GM19351 (cell line): Measurements from ENCODE around the gene USP6NL.
"Not testable (repeated sequence)": the region's sequence is repeated elsewhere in the genome, so short reads cannot be mapped to it uniquely, and the experiment has no call there.

Experiments
- ATAC-seq: cut with Tn5 transposase; IDR thresholded peaks from one replicate; pipeline ENCODE4 v1.9.1; 2021; ENCODE audit warnings: mild to moderate bottlenecking, moderate library complexity; ENCODE audit not compliant: unreplicated experiment

The USP6NL gene

GRCh38 chr10:11520892-11521291 lies 90.6 kb downstream of the USP6NL start:
- ATAC-seq: no peak

- ATAC-seq: peak; percentile 65
Measured at GRCh38 chr10:11517150-11517549, 94.3 kb downstream of the USP6NL start.

DNA sequence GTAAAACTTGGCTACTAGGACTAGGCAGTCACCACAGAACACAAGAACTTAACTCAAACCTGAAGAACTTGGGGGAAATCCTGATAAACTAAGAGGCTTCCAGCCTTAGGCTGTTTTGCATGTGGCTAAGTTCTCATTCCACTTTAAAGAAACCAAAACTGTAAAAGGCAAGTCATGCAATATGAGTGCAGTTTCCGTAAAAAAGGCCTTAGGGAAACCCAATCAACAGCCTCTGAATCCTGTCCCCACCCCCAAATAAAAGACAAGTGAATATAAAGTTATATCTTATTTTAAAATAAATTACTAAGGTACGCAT lies 95.1 kb downstream of the USP6NL start:
- ATAC-seq: peak; percentile 63

DNA sequence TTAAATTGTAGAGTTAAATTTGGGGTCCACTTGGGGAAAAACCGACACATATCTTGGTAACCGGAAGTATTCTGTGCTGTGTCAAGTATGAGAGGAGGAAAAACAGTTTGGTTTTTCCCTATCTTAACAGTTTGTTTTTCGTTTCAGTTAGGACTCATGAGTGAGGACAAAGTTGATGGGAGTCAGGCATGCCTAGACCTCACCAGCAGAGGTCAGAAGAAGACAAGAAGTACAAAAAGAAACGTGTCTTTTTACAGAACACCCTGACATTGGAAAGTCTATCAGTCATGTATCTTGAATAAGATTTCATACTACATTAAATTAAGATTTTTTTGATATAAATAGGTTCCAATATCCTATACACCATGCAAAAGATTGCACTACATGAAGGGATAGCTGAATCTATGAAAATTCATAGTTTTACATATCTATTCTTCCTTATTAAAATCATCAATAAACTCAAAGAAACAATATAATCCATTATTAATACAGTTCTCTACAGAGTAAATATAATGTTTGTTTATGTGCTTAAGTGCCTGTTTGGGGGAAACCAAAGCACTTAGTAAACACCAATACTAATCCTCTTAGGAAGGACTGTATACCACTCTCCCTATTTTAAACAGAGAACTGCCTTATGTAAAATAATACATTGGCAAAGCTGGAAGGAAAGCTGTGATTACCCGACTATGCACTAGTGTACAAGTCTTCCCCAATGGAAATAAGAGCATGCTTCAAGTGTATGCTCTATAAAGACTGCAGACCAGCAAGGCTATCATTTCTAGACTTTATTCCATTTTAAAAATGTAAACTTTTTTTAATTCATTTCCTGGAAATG lies 95.6 kb downstream of the USP6NL start:
- peak; percentile 49 for ATAC-seq

DNA sequence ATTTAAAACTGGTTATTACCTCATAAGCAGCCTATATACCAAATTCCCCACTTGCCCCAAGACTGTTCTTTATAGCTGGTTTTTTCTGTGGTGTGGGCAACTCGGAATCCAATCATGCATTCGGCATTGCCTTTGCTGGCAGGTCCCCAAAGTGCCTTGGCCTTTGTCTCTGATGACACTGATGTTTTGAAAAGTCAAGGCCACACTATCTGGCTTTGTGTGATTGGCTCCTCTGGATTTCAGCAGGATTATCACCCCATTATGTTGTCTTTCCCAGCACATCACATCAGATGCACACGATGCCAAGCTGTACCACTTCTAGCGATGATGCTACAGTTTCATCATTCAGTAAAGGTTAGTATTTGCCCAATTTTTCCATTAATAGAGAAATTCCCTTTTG lies 97.7 kb downstream of the USP6NL start:
- no peak for ATAC-seq

- no peak for ATAC-seq
Measured at GRCh38 chr10:11512596-11512995, 98.9 kb downstream of the USP6NL start.

DNA sequence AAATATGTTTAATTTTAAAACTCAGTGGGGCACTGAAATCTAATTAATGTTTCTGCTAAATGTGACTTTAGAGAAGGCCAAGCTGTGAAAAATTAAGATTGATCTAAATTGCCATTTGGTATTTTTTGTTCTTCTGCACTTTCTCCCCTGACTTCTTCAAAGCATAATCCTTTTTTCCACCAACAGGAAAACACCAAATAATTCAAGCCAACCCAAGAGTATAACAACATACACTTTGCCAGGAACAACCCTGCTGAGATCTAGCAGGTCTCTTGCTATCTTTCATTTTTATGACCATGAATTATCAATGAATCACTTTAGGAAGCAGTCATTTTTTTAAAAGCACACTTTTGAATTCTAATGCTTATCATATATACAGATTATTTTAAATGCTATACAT lies 100.1 kb downstream of the USP6NL start:
- no peak for ATAC-seq

- no peak for ATAC-seq
Measured at GRCh38 chr10:11510736-11511135, 100.7 kb downstream of the USP6NL start.

- no peak for ATAC-seq
Measured at GRCh38 chr10:11510281-11510680, 101.2 kb downstream of the USP6NL start.

GRCh38 chr10:11509036-11509435 lies 102.4 kb downstream of the USP6NL start:
- no peak for ATAC-seq

DNA sequence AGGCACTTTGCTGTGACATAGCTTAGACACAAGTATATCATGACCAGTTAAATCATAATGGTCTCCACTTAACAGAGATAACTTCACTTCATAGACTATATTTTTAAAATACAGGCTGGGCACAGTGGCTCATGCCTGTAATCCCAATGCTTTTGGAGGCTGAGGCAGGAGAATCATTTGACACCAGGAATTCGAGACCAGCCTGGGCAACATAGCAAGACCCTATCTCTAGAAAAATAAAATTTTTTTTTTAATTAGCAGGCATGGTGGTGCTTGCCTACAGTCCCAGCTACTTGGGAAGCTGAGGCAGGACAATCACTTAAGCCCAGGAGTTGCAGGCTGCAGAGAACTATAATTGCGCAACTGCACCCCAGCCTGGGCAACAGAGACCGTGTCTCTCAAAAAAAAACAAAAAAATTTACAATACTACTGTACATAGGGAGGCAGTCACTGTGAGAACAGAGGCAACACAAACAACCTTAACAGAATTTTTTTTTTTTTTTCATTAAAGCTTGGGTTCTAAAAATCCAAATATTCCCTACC lies 105.1 kb downstream of the USP6NL start:
- no peak for ATAC-seq

DNA sequence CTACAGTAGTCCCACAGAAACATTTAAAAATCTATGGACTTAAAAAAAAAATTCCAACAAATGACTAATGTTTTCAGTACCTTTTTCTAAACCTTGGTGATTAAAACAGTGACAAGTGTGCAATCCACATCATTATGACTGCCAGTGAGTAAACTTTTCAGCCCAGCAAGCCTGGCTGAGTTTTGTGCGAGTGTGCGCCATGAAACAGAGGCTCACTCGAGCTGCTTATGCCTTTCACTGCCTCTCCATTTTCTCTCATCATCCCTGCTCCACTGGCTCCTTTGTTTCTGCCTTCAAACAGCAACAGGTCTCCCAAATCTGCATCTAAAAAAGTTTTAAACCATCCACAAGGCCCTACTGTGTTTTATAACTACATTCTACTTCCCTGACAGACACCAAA lies 105.8 kb downstream of the USP6NL start:
- no peak for ATAC-seq

DNA sequence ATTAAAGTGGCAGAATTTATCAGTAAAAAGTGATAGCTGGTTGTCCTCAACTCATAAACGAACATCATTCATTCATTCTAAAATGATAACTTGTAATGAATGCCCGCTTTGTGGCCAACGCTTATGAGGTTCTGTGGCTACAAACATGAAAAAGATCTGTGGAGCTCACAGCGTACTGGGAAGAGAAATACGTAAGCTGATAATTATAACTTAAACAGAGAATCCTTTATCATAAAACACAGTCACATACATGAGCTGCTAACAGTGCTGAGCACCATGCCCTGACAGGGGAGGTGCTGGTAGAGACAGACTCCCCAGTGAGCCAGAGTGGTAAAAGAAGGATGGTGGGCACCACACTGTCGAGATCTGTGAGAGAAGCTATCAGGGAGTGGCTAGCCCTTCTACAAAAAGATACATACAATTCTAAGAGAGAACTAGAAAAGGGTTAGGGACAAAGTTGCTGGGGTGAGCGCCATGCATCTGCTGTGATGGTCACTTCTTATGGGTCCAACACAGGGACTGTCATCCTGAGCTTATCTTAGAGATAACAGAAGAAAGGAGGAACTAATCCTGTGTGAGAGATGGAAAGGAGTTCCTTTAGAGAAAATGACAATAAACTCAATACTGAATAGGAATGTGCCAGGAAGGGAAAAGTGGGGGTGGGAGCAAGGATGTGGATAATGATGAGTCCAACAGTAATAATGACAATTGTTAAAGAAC lies 106.7 kb downstream of the USP6NL start:
- ATAC-seq: no peak

GRCh38 chr10:11501600-11501999 lies 109.8 kb downstream of the USP6NL start:
- ATAC-seq: no peak

GRCh38 chr10:11499425-11500071 lies 111.9 kb downstream of the USP6NL start:
- no peak for ATAC-seq

GRCh38 chr10:11498399-11498798 lies 113.1 kb downstream of the USP6NL start:
- no peak for ATAC-seq

DNA sequence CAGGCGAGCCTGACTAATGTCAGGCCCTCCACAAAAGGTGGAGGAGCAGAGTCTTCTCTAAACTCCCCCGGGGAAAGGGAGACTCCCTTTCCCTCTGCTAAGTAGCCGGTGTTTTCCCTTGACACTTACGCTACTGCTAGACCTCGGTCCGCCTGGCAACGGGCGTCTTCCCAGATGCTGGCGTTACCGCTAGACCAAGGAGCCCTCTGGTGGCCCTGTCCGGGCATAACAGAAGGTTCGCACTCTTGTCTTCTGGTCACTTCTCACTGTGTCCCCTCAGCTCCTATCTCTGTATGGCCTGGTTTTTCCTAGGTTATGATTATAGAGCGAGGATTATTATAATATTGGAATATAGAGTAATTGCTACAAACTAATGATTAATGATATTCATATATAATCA lies 116.5 kb downstream of the USP6NL start:
- not testable (repeated sequence) for ATAC-seq

DNA sequence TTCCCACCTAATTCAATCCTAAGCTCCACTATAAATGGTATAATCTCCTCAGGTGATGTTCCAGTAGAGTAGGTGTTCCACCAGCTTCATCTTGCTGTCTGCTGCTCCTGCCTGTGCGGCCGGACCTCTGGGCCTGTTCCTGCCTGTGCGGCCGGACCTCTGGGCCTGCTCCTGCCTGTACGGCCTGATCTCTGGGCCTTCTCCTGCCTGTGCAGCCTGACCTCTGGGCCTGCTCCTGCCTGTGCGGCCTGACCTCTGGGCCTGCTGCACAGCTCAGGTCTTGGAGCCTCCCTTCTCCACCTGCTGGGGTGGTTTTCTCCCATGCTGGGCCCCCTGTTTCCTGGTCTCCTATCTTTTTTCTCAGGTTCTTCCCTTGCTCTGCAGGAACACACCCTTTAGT lies 117.8 kb downstream of the USP6NL start:
- ATAC-seq: no peak

DNA sequence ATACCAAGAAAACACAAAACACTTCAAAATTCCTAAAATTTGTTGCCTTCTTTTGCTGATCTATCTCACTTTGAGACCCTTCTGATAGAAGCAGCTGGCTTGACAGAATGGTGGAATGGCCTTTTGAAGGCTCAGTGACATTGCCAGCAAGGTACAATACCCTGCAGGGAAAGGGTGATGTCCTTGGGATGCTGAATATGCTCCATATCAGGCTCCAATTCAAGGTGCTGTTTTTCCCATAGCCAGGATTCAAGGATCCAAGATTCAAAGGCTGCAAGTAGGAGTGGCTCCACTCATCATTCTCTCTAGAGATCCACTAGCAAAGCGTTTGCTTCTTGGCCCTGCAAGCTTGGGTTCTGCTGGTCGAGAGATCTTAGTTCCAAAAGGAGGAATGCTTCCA lies 120.4 kb downstream of the USP6NL start:
- no peak for ATAC-seq

GRCh38 chr10:11489591-11489990 lies 121.9 kb downstream of the USP6NL start:
- no peak for ATAC-seq

DNA sequence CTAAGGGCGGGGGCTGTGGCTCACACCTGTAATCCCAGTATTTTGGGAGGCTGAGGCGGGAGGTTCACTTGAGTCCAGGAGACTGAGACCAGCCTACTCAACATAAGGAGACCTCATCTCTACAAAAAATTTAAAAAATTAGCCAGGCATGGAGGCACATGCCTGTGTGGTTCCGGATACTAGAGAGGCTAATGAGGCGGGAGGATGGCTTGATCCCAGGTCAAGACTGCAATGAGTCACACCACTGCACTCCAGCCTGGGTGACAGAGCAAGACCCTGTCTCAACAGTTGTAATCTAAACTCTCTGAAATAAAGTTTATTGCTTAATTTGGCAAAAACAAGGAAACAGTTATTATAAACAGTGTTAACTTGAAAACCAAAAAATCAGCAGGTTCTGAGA lies 123.3 kb downstream of the USP6NL start:
- ATAC-seq: no peak
